GDM1 (cell line): ENCODE data around the gene RAB3C.
A peak's percentile ranks its signal among the peaks of the same experiment; 100 is the strongest.

Experiments
- DNase-seq: peaks from one replicate; lab custom pipeline; 2025; lab: John Stamatoyannopoulos, UW

Gene RAB3C

GRCh38 chr5:58735637-58736036 is 152.8 kb downstream of the RAB3C start:
- no peak for DNase-seq

DNA sequence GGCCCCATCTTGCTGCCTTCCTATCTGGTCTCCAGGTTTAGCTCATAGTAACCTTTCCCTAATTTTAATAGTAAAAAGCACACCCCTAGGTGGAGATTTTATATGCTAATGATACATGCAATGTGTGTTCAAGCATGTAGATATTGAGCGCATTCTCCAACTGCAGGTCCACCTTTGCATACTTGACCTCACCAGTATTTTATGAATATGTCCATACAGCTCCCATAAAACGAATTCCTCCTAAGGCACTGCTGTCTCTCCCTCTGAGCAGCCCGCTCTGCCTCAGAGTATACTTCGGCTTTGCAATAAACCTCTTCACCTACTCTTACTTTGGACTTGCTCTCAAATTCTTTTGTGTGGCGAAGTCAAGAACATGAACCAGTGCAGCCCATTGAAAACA is 153.3 kb downstream of the RAB3C start:
- no peak for DNase-seq

DNA sequence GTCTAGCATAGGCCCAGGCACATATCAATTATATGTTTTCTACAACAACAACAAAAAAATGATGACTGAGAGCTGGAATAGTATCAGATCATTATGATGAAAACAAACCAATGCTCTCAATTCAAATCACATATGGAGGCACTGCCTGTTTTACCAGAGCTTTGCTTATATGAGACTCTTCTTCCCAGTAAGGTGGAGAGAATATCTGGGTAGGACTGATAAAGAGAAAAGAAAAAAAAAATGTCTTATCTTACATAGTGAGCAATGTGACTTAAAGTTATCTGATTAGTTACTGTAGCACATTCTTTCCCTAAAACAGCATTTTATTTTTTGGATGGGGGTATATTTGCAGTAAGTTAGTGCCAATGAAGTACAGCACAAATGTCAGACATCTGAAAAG is 154.8 kb downstream of the RAB3C start:
- no peak for DNase-seq

DNA sequence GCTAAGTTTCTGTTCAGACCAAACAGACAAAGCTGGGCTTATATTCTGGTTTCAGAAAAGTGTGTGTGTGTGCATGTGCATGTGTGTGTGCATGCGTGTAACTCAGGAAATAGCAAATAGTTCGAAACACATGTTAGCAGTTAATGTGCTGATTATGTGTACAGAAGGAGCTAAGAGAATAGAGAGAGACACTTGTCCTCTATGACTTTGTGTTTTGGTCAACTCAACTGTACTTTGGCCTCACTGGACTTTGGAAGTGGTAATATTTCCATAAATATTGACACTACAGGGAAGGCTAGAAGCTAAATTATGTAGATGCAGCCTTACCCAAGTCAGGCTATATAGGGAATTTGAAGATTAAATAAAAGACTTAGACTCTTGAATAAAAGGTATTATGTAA is 155.5 kb downstream of the RAB3C start:
- no peak for DNase-seq

- DNase-seq: no peak
Observed at GRCh38 chr5:58739051-58739450, 156.2 kb downstream of the RAB3C start.

DNA sequence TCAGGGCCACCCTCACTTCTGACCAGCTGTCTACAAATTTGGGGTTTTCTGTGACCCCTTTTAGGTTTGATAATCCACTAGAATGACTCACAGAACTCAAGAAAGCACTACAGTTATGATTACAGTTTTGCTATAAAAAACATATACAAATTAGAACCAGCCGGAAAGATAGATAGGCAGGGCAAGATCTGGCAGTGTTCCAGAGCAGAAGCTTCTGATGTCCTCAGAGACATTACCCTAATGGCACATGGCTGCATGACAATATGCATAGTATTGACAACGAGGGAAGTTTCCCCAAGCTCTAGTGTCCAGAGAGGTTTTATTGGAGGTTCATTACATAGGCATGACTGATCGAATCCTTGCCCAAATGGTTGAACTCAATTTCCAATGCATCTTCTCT is 158.1 kb downstream of the RAB3C start:
- no peak for DNase-seq

GRCh38 chr5:58745350-58745749 is 162.5 kb downstream of the RAB3C start:
- no peak for DNase-seq

DNA sequence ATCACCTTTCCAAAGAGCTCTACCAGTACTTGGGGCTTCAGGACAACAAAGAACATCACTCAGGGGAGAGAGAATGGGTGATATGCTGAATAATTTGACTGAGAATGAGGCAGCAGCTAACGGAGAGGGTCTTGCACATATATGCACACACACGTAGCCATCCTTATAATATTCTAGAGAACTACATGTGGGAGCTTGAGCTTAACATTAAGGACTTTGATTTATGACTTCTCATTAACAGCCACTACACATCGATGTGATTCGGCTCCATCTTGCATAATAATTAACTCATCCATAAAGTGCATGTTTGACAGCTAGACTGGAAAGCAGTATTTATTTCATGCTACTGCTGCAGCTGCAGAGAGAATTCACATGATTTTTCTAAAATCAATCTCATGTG is 163.4 kb downstream of the RAB3C start:
- DNase-seq: no peak

- DNase-seq: no peak
Observed at GRCh38 chr5:58750036-58750435, 167.2 kb downstream of the RAB3C start.

- DNase-seq: no peak
Observed at GRCh38 chr5:58751222-58751837, 168.5 kb downstream of the RAB3C start.

- no peak for DNase-seq
Observed at GRCh38 chr5:58752104-58752503, 169.2 kb downstream of the RAB3C start.

- DNase-seq: no peak
Observed at GRCh38 chr5:58753446-58753845, 170.6 kb downstream of the RAB3C start.

DNA sequence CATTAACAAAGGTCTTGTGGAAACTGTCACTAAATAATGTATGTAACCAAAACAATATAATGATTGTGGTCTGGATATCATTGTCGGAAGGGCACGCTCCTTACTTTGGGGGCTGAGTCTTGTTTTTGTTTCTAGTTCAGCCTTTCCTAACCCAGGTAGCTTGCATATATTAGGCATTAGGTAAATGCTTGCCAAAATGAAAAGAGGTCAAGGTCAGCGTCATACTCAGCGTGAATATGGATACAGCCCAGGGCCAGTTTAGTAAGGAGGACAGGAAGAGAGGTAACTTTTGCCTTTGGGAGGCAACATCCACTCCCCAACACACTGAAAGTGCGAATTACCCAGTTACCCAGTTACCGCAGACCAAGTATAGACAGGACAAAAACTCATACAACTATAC is 171.4 kb downstream of the RAB3C start:
- DNase-seq: no peak

- no peak for DNase-seq
Observed at GRCh38 chr5:58755397-58755796, 172.5 kb downstream of the RAB3C start.

DNA sequence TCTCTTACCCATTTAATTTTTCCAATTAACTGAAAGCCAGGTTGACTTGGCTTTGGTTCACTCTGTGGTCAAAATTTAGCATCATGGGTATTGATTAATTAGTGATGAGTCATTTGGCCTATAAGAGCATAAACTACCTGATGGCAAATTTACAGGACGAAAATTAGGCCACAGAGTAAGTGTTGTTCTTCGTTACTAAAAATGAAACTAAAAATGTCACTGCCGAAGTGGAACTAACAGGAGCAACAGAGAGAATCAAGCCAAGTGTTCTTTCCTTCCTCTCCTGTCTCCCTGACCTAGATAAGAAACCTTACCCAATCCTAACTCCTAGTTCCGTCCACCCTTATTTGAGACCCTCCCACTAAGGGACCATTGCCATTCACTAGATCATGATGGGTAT is 176.9 kb downstream of the RAB3C start:
- DNase-seq: peak; percentile 45

DNA sequence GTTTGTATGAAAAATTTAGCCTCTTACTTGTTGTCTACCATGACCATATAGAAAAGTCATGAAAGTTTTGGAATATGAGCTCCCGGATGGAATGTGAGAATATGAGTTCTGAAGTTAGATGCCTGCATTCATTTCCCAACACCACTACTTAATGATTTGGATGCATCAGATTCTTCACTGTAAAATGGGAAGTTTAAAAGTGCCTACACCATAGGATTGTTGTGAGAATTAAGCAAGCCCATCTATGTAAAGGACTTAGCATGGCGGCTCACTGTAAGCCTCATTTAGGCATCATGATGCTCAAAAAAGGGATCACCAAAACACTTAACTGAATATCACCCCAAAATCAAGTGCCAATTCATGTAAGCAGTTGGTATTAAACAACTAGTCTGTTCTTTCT is 177.3 kb downstream of the RAB3C start:
- no peak for DNase-seq

- DNase-seq: no peak
Observed at GRCh38 chr5:58761407-58761806, 178.5 kb downstream of the RAB3C start.

DNA sequence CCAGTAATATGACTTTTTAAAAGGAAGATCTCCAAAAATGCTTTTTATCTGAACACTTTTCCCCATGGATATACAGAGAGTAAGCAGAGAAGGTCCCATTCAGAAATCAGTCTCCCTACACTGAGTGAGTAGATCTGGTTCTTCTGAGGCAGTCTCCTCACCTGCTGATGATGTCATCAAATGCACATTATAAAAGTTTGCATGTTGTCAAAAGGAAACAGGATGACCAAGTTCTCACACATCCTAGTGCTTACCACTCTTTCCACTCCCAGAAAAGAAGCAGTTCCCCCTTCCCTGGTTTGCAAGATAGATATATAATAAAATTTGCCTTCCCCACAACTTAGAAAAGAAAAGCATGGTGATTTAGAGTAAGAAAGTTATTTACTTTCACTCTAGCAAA is 180.5 kb downstream of the RAB3C start:
- DNase-seq: no peak

- no peak for DNase-seq
Observed at GRCh38 chr5:58764199-58764598, 181.3 kb downstream of the RAB3C start.

DNA sequence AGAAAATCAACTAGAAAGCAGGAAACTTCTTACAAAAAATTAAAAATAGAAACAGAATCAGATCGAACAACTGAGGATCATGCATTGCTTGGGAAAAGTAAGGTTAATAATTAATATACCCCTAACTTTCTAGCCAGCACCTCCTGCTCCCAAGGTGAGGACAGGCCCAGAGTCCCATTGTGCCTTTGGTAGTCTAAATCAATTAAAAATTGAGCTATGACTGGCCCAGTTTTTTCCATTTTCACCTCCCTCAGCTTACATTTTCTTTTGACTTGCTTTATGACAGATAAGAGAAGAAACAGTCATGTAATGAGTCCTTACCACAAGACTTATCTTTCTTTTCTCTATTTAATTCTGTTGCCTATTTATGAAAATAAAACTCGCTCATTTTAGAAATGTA is 182.2 kb downstream of the RAB3C start:
- DNase-seq: no peak

DNA sequence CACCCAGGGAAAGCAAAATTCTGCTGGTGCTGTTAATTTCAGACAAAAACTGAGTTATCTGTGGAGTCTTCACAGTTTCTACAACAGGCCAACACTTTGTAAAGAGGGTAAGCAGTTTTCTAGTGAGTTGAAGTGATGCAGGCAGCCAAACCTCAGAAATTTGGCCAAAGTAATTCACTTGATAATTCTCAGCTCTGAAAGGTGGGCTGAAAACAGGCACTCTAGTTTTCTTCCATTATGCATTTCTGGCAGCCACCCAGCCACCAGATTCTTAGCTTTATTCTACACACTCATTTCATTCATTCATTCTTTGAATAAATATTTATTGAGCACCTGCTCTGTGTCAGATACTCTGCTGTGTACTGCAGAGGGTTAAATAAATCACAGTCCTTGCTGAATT is 184.2 kb downstream of the RAB3C start:
- DNase-seq: no peak

DNA sequence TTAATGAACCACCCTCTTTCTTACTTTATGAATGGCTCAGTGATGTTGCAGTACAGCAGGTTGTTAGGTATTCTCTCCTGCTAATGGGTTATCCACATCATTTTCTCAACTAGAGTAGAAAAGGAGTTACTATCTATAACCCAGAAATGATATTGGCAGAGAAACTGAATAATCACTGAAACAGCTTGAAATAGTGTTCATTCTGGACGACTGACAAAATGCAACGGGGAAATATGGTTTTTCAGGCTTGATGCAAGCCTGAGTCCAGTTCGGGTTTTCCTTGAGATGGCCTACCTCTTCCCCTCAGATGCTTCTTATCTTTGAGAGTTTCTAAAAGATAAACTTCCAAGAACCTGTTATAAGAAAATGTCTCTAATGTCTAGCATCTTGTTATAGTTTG is 187.3 kb downstream of the RAB3C start:
- no peak for DNase-seq

DNA sequence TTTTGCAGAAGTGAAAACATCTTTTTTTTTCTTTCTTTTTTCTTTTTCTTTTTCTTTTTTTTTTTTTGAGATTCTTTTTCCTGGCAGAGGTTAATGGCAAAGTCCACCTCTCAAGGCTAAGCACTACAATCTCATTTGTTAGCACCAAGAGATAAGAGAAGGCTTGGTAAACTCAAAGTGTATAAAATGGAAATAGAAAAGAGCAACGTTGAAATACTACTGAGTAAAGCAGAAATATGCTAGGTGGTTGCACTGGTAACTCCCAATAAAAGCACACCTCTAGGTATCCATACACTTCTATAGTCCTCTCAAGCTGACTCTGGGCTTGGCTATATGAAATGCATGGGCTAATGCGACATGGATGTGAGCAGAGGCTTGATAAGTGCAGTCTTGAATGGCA is 188.9 kb downstream of the RAB3C start:
- no peak for DNase-seq

GRCh38 chr5:58773744-58774441 is 191.0 kb downstream of the RAB3C start:
- no peak for DNase-seq
